Lower leg skin (tissue), 4 donors: Measurements from ENCODE around the gene ABCD4. TPM values are rescaled to one million over a fixed set of nuclear protein-coding genes. Genes with fewer than 3 reads are reported as not detected.

Source experiments
- DNase-seq, 2 donors: peaks; one replicate each; pipeline ENCODE4 v3.0.0-alpha.2; 2019; ENCODE audit warnings: low spot score in 2 of 2
- H3K4me3 ChIP-seq: fragments of 200-600 bp; sonication (generic); 2 replicates; pipeline ENCODE4 v1.5.1; 2017; ENCODE audit warnings: mild to moderate bottlenecking, low read depth; ENCODE audit not compliant: poor library complexity, severe bottlenecking
- POLR2A ChIP-seq, 2 donors: fragments of 450-650 bp; IDR thresholded peaks; one replicate each; pipeline ENCODE4 v1.6.1; 2016 to 2017; ENCODE audit warnings: antibody characterized with exemption in 2 of 2, mild to moderate bottlenecking in 1 of 2, moderate library complexity in 1 of 2
- WGBS, 2 donors: methylation state at CpG; one replicate each; pipeline ENCODE4 v1.1.5; 2018; 5-methylcytosine and 5-hydroxymethylcytosine counted together
- intact Hi-C: fragments of 100-400 bp; cut with DNase I; formaldehyde crosslinking; loops from one replicate; pipeline ENCODE4 v1.15.0; 2023; ENCODE audit warnings: low total_unique reads
- total RNA-seq, 4 donors: library from RNA; depleted of rRNA; stranded (reverse); fragments of >200 nt; gene quantifications; one replicate each; pipeline ENCODE4 v1.1.0, GENCODE V29; 2016
- TF ChIP-seq, protein P1 (sequence below), 3 donors: fragments of 450-650 bp; IDR thresholded peaks; one replicate each; pipeline ENCODE4 v1.5.1; 2016; ENCODE audit warnings: antibody characterized with exemption in 3 of 3, mild to moderate bottlenecking in 3 of 3, moderate library complexity in 2 of 3

ABCD4 gene
- total RNA-seq, 4 donors from 2014 or later: 29.6 to 50.3 (median 33.9) TPM

DNA sequence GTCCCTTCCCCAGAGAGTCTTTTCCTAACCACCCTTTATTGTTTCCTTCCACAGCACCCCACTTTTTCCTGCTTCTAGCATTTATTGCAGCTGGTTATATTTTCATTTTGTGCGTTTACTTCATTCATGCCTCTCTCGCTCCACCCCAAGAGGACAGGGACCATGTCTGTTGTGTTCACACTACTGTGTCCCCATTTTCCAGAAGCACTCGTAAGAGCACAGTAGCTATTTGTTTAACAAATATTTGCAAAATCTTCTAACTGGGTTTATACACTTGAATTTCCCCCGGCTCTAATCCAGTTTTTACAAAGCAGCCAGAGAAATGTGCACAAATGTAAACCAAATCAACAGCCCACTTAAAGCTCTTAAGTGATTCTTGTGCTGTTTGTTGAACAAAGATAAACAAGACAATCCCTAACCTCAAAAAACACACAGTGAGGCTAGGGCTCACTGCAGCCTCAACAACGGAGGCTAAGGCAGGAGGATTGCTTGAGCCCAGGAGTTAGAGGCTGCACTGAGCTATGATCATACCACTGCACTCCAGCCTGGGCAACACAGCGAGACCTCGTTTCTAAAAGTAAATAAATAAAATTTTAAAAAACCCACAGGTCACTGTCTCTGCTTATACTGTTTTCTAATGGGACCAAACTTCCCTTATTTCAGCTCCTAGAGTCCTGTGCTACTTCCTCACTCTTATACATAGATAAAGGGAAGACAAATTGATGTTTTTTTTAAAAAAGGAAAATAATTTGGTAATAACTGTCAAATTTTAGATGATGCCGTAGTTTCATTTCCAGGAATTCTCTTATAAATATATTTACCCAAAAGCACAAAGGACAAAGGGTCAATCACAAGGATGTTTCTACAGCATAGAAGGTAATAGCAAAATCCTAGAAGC is 6.6 kb upstream of the ABCD4 start:
- intact Hi-C loops: no loop called here

GRCh38 chr14:74308695-74309094 is 6.0 kb upstream of the ABCD4 start:
- 85 to 87% methylated on average over 5 of the region's 5 CpGs for WGBS, 2 donors
- intact Hi-C loops: no loop called here
- no peak for TF ChIP-seq POLR2A (IDR thresholded peaks at IDR 0.05)
- TF ChIP-seq, protein P1, sequence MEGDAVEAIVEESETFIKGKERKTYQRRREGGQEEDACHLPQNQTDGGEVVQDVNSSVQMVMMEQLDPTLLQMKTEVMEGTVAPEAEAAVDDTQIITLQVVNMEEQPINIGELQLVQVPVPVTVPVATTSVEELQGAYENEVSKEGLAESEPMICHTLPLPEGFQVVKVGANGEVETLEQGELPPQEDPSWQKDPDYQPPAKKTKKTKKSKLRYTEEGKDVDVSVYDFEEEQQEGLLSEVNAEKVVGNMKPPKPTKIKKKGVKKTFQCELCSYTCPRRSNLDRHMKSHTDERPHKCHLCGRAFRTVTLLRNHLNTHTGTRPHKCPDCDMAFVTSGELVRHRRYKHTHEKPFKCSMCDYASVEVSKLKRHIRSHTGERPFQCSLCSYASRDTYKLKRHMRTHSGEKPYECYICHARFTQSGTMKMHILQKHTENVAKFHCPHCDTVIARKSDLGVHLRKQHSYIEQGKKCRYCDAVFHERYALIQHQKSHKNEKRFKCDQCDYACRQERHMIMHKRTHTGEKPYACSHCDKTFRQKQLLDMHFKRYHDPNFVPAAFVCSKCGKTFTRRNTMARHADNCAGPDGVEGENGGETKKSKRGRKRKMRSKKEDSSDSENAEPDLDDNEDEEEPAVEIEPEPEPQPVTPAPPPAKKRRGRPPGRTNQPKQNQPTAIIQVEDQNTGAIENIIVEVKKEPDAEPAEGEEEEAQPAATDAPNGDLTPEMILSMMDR (IDR thresholded peaks at IDR 0.05): no peak
- H3K4me3 ChIP-seq: no peak overlapping the region
- no peak for DNase-seq

More for the DNA sequence above, 6.6 kb upstream of the ABCD4 start:
- no peak for DNase-seq
- 84 to 91% methylated on average over 8 of the region's 8 CpGs for WGBS, 2 donors
- TF ChIP-seq POLR2A (IDR thresholded peaks at IDR 0.05): no peak
- TF ChIP-seq, protein P1 (IDR thresholded peaks at IDR 0.05): no peak
- H3K4me3 ChIP-seq: no peak overlapping the region

DNA sequence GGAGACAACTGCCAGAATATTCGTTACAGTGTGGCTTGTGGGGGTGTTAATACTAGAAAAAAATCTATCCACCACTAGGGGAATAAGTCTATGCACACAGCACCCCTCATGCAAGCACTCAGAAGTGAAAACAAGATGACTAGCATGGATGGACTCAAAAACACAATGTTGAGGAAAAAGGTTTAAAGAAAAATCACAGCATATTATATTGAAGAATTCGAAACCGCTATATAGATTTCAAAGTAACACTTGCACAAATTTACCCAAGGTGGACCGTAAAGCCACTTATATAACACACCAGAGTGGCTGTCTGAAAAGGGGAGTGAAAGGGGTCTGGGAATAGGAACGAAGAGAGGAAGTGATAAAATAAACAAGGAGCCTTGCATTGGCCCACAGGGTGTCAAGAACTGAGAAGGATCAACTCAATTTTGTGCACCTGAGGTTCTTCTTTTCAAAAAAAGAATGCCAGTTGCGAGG is 544 bp downstream of the ABCD4 start:
- no peak for DNase-seq
- TF ChIP-seq POLR2A (IDR thresholded peaks at IDR 0.05): no peak
- TF ChIP-seq, protein P1 (IDR thresholded peaks at IDR 0.05): no peak
- H3K4me3 ChIP-seq: peak overlapping the region; percentile 72
- intact Hi-C loops: no loop called here
- WGBS, 2 donors: 1% methylated on average over 6 of the region's 6 CpGs

DNA sequence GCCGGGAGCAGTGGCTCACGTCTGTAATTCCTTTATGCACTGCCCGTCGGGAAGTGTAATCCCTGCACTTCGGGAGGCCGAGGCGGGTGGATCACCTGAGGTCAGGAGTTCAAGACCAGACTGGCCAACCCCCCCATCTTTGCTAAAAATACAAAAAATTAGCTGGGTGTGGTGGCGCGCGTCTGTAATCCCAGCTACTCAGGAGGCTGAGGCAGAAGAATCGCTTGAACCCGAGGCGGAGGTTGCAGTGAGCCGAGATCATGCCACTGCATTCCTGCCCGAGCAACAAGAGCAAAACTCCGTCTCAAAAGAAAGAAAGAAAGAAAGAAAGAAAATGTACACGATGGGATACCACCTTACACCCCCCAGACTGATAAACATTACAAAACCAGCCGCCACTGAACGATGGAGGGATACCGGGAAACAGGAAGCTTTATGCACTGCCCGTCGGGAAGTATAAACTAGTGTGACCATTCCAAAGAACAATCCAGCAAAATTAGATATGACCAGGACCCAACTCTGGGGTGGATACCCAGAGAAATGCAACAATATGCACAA is 1.1 kb downstream of the ABCD4 start:
- DNase-seq: no peak
- TF ChIP-seq POLR2A (IDR thresholded peaks at IDR 0.05): no peak
- TF ChIP-seq, protein P1 (IDR thresholded peaks at IDR 0.05): no peak
- 21% methylated on average over 22 of the region's 22 CpGs for WGBS, 2 donors
- H3K4me3 ChIP-seq: no peak overlapping the region
- intact Hi-C loops: no loop called here

DNA sequence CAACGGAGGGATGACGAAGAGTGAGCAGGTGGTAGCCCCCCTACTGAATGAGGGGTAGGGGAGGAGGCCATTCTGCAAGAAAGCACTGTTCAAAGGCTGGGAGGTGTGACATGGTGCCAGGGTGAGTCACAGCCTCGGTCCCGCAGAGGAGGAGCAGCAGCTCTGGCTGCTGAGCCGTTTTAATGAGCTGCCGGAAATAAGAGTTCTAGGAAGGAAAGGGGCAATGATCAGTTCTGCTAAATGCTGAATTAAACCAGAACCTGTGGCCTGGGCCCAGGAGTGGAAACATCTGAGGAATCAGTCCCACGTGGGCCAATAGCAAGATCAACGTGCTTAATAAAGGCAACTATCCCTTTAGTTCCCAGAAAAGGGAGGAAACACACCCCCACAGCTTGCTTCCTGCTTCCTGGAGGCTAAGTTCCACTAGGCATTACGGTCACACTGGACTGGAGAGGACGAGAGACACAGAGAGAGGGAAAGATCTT is 3.6 kb downstream of the ABCD4 start:
- intact Hi-C loops: no loop called here
- WGBS, 2 donors: 27 to 34% methylated on average over 10 of the region's 10 CpGs
- no peak for TF ChIP-seq POLR2A (IDR thresholded peaks at IDR 0.05)
- TF ChIP-seq, protein P1 (IDR thresholded peaks at IDR 0.05): no peak
- no peak overlapping the region for H3K4me3 ChIP-seq
- DNase-seq: peak in 1 of 2 donors; percentile 26
